SIG-M5 treated with dmso at 0.1 percent for 504 hours (cell line): ENCODE measurements around the gene STAT5A.
"Not testable (repeated sequence)": the region's sequence is repeated elsewhere in the genome, so short reads cannot be mapped to it uniquely, and the experiment has no call there.

Experiments
- DNase-seq: peaks from one replicate; lab custom pipeline; 2025; ENCODE audit not compliant: unreplicated experiment; lab: John Stamatoyannopoulos, UW

Gene STAT5A

DNA sequence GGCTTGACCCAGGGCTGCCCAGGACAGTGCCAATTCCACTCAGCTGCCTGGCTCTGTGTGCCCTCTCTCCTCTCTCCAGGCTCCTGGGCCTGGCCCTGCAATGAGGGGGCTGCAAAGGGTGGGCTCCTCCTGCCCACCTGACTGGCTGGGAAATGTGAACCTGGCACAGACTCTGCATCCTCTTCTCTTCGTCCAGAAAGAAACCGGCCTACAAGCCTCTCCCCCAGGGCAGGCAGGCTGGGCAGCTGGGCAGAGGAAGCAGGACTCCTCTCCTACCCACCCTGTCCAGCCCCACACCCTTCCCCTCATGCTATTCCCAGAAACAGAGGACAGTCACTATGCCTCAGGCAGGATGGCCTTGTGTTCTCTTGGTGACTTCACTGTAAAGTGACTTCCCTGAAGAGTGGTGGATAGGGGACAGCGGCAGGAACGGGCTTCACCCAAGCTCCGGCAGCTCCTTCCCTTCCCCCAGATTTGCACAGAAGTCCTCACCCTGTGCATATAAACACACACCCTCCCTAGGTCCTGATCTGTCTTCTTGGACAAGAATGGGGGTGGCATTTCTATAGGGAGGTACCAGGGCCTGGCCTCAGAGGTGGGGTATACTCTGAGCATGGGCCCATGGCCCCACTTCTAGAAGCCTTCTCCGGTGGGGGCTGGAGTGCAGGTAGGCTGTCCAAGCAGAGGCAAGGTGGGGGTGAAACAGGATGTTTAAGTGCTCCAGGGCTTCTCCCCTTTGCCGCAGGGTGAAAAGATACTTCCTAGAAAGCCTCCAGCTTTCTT lies 4.9 kb upstream of the STAT5A start:
- DNase-seq, result no peak

DNA sequence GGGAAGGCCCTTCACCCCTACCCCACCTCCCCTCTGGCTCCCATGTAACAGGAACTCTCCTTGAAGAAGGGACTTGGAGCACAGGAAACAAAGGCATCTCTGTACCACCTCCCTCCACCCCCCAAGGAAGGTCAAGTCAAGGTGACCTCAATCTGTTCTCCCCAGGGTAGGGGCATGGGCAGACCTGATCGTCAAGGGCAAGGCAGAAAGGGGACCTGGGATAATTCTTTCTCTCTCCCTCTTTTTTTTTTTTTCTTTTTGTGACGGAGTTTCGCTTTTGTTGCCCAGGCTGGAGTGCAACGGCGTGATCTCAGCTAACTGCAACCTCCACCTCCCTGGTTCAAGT lies 4.3 kb upstream of the STAT5A start:
- no peak for DNase-seq

DNA sequence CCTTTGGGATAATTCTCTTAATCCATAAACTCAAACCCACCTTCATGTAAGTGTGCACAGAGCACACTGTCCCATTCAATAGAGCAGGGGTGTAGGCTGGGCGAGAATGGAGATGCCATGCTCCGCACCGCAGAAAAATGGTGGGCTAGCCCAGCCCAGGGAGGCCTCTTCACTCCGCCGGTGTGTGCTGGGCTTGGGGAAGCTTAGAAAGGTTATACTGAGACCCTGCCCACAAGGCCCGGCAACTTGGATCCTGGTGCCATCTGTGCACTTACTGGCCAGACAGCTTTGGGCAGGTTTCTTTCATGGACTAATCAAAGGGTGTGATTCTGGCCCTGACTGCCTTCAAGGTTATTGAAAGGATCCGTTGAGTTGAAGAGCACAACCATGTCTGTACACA lies 3.7 kb upstream of the STAT5A start:
- no peak for DNase-seq

DNA sequence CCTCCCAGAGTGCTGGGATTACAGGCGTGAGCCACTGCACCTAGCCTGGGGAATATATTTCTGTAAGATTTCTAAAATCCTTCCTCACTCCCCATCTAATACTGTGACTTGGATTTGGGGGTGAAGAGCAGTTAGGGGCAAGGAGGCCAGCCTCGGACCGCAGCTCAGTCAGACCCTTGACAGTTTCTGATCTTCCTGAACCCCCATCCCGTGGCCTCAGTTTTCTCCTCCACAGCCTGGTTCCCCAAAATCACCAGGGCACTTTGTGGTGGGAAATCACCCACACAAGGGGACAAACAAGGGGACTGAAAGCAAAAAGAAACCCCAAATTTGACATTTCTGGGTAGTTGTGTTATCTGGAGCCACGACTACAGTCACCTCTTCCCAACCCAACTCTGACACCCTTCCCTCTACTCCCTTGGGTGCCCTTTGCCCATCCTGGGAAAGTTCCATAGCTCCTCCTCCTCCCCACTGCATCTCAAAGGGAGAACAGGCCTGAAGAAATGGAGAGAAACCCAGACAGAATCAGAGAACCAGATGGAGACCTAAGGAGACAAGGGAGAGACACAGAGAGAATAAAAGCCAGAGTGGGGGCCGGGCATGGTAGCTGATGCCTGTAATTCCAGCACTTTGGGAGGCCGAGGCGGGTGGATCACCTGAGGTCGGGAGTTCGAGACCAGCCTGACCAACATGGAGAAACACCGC lies 2.8 kb upstream of the STAT5A start:
- no peak for DNase-seq

DNA sequence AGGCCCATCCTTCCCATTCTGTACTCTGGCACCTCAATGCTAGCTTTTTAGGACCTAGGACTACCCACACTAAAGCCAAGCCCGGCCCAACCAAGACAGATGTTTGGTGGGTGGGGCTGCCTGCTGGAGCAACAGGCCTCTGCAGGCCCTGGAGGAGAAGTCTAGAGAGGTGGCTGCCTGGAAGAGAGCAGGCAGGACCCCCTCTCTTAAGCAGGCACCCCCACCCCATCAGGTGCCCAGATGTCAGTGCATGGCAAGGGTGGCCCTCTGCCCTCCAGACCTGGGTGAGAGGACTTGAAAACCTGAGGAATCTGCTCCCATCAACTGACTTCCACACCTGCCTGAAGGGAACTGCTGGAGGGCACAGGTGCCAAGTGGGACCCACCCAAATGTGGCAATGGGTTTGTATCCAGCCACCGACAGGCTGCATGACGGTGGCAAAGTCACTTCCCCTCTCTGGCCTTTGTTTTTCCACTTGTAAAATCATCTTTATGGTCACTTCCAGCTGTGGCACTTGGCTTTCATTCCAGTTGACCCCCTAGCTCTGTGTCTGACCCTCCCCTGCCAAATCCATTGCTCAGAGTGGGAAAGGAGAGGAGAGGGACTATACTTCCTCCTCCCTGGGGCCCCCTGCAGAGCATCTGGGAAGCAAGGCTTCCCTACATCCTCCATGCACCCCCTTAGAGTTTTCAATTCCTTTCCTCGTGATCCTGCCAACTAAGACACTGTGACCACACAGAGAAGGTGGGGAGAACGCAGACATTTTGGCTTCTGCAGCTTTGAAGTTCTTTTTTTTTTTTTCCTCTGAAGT lies 1.7 kb upstream of the STAT5A start:
- DNase-seq, result no peak

DNA sequence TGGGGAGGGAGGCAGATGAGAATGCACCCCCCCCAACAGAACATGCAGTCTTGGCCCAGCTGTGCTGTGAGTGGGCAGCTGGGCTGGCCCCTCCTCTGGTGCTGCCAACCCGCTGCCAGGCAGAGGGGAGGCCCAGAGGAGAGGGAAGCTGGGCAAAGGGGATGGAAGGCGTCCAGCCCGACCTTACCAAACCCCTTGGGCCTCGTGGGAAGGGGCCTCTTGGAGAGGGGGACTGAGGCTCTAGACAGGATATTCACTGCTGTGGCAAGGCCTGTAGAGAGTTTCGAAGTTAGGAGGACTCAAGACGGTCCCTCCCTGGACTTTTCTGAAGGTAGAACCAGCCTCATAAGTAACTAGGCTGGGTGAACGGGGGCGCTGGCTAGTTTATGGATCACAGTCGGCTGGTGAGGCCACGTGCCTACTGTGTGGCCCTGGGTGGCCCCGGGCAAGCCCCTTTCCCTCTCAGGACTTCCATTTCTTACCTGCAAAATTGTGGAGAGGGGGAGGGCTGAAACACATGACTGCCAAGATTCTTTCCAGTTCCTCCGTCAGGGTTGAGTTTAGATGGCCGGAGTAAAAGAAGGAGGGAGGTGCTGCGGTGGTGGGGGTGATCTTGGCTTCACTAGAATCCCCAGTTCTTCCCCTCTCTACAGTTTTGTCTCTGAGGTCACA lies 857 bp upstream of the STAT5A start:
- DNase-seq, result no peak

DNA sequence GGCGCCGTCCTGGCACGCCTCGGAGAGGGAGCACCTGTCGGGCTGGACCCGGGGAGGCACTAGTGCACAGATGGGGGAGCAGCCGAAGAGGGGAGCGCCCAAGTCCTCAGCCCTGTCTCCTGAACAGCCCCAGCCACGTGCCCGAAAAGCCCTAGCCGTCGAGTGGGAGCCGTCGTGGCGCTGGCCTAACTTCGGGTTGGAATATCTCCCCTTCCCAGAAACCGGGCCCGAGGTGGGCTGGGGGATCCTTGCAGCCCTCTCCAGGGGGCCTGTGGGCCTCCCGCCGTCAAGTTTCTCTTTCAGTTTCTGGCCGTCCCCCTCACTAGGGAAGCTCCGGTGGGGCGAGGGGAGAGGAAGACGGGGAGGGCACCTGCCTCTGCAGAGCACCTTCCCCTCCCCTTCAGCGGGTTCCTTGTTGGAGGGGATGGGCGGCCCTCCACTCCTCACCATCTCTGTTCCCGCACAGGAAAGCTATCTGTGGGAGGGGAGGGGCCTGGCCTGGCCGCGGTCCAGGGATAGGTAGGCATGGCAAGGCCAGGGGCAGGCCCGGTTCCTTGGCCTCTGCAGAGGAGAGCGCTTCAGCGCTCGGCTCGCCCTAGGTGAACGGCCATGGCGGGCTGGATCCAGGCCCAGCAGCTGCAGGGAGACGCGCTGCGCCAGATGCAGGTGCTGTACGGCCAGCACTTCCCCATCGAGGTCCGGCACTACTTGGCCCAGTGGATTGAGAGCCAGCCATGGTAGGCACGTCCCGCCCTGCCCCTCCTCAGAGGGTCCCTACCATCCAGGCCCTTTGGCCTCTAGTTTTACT lies 709 bp downstream of the STAT5A start:
- no peak for DNase-seq

DNA sequence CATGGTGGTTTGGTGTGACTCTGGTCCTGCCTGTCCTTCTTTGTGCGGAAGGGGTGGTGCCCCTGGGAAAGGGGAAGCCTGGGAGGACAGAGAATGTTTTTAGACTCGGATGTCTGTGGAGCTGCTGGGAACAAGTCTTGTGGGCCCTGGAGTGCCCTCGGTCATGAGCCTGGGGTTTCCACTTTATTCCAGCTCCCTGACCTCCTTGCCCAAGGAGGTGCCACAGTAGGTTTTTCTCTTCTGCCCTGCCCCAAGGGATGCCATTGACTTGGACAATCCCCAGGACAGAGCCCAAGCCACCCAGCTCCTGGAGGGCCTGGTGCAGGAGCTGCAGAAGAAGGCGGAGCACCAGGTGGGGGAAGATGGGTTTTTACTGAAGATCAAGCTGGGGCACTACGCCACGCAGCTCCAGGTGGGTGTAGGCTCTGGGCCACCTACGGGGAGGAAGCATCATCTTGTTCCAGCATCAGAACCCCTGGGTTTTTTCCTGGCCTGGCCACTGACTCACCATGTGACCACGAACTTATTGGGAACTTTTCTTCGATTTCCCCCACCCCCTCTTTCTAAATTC lies 1.4 kb downstream of the STAT5A start:
- DNase-seq, result no peak

DNA sequence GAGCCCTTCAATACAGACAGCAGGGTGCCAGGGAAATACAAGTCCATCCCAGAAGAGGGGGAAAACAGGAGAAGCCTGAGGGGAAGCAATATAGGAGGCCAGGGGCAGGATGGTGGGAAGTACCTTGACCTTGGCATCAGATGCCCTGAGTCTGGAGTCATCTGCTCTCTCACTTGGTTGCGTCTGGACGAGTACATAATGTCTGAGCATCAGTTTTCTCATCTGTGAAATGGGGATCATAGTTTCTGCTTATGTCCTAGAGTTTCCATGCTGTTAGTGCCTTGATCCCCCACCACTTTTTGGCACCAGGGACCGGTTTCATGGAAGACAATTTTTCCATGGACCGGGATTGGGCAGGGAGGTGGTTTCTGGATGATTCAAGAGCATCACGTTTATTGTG lies 2.3 kb downstream of the STAT5A start:
- DNase-seq, result no peak

DNA sequence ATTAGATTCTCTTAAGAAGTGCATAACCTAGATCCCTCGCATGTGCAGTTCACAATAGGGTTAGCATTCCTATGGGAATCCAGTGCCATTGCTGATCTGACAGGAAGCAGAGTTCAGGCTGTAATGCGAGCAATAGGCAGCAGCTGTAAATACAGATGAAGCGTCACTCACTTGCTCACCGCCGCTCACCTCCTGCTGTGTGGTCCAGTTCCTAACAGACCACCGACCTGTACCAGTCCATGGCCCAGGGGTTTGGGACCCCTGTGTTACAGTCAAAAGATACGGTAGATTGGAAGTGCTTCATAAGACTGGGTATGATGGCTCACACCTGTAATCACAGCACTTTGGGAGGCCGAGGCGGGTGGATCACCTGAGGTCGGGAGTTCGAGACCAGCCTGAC lies 2.8 kb downstream of the STAT5A start:
- no peak for DNase-seq

DNA sequence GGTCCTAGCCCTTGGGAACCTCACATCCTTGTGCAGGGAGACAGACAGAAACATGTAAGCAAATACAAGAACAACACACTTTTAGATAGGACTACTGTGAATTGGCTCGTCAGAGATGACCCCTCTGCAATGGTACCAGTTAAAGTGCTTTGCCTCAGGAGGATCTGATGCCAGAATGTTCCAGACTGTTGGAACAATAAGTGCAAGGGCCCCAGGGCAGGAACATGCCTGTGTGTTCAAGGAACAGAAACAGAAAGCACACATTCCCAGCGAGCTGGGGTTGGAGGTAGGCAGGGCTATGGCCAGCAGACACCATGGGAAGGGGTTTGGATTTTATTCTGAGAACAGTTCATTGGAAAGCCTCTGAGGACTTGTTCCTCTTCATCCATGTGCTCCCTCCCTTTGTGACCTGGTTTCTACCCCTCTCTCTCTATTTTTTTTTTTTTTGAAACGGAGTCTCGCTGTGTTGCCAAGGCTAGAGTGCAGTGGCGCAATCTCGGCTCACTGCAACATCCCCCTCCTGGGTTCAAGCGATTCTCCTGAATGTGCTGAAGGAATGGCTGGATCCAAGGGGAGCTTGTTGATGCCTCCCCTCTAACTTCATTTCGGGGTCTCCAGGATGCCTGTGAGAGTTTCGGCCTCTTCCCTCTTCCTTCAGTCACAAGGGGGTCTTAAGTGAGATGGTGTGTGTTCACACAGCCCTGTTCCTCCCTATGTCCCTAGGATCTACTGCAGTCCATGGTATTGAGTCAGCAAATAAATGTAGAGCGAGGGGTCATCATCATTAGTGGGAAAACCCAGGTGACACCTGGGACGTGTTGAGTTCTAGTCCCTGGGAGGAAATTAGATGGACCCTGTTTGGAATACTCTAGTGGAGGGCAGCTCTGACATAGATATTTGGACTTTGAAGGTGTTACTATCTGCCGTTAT lies 6.4 kb downstream of the STAT5A start:
- no peak for DNase-seq

DNA sequence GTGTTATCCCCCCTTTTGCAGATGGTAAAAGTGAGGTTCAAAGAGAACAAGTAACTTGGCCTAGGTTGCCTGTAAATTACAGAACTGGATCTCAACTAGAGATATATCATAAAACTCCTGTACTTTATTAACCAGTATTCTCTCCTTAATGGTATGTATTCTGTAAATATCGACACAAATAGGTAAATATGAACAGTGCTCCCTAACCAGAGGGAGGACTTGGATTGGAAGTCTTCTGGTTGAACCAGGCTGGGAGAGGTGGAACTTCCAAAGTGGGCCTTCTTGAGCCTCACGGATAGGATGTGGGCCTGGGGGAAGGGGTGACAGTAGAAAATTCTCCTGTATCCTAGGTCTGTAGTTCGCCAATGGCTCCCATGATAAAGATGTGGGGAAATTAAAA lies 7.7 kb downstream of the STAT5A start:
- no peak for DNase-seq

DNA sequence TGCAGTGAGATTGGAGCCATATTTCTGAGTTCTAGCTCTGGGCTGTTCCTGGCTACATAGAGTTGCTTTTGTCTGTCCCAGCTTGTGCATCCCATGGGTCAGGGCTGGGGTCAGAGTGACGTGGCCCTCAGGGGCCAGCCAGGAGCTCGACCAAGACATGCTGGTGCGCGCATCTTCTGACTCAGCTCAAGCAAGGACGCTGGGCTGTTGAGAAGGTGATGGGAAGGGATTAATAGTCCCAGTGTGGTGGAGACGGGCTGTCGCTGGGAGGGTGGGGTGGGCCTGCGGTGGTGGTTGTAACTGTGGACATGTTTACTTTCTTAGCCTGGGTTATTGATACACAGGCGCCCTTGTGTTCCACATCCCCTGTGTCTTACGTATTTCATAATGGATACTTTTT lies 9.5 kb downstream of the STAT5A start:
- not testable (repeated sequence) for DNase-seq

DNA sequence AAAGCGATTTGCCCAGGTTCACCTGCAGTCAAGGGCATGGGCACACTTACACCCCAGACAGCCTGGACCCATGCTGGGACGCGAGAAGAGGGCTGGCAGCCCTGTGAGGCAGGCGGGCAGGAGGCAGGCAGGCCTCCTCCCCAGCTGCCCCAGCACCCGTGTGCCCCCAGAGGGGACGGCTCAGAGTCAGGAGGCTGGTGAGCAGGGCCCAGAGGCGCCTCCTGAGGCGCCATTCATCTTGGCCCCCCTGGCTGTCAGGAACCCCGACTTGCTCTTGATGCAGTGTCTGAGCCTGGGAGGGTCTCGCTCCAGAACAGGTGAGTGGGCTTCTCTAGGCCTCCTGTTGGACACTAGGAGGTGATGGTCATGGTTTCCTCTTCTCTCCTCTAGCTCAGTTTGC lies 11.1 kb downstream of the STAT5A start:
- not testable (repeated sequence) for DNase-seq

DNA sequence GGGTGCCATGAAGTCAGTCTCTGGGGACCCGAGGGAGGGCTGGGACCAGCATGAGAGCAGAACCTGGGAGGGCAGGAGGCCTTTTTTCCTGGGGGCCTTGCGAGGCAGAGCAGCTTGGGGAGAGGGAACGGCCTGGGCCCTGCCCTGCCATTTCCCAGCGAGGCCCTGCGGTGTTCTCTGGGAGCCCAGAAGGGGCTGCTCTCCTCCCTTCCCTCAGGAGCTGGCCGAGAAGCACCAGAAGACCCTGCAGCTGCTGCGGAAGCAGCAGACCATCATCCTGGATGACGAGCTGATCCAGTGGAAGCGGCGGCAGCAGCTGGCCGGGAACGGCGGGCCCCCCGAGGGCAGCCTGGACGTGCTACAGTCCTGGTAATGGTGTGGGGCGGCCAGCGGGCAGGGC lies 11.6 kb downstream of the STAT5A start:
- DNase-seq, result not testable (repeated sequence)

DNA sequence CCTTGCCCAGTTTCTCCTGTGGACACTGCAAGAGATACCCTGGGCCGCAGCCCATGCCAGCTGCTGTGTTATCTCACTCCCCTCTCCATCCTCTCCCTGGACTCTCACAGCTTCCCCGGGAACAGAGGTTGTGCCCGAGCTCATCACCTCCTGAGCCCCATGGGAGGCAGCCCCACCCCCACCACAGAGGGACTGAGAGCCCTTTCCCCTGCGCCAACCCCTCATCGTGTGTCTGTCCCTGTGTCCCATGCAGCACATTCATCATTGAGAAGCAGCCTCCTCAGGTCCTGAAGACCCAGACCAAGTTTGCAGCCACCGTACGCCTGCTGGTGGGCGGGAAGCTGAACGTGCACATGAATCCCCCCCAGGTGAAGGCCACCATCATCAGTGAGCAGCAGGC lies 12.7 kb downstream of the STAT5A start:
- no peak for DNase-seq

DNA sequence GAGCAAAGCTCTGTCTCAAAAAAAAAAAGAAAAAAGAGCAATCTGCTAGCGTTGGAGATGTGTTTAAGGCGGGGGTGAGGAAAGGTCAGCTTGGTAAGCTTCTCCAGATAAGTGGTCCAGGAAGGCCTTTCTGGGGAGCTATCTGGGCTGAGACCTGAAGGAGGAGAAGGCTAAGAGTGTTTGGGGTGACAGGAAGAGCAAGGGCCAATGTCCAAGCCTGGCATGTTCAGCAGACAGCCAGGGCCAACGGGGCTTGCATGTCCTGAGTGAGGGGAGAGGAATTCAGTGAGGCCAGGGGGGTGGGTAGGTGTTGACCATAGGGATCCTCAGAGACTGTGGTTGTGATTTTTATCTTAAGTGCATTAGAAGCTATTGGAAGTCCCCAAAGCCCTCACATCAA lies 15.4 kb downstream of the STAT5A start:
- DNase-seq, result no peak

DNA sequence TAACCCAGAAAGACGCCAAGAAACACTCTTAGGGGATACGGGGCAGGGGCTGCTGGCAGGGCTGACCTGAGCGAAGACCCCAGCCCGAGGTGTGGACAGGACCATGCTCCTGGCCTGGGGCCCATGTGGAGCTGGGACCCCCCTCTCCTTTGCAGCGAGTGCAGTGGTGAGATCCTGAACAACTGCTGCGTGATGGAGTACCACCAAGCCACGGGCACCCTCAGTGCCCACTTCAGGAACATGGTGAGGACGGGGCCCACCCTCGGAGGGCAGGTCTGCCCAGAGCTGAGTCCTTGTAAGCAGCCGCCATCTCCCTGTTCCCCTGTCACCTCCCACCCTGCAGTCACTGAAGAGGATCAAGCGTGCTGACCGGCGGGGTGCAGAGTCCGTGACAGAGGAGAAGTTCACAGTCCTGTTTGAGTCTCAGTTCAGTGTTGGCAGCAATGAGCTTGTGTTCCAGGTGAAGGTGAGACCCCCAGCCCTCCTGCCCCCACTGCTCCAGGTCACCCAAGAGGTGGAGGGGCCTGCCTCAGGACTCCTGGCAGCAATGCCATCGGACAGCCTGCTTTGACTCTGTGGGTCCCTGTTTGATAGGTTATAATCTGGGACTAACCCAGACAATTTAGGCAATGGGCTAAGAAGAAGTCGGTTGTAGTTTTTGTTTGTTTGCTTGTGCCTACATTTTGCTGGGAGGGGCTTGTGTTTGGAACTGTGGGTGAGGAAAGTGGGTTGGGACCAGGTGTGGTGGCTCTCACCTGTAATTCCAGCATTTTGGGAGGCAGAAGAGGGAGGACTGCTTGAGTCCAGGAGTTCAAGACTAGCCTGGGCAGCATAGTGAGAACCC lies 16.1 kb downstream of the STAT5A start:
- no peak for DNase-seq

DNA sequence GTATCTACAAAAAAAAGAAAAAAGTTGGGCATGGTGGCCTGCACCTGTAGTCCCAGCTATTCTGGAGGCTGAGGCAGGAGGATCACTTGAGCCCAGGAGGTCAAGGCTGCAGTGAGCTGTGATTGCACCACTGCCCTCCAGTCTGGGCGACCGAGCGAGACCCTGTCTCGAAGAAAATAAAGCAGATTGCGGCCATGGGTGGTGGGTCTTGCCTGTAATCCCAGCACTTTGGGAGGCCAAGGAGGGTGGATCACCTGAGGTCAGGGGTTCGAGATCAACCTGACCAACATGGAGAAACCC lies 16.7 kb downstream of the STAT5A start:
- not testable (repeated sequence) for DNase-seq
